HEK293 (cell line): ENCODE measurements around the gene TFR2.

Experiments used
- CTCF ChIA-PET: fragments of 350-600 bp; formaldehyde crosslinking; extraction: SDS; loops from one replicate; lab custom pipeline; 2021; ENCODE audit warnings: antibody characterized with exemption; lab: Yijun Ruan, JAX
- POLR2A ChIA-PET: fragments of 300-600 bp; formaldehyde crosslinking; extraction: SDS; loops from one replicate; lab custom pipeline; 2020; ENCODE audit warnings: antibody characterized with exemption, inconsistent platforms; lab: Yijun Ruan, JAX
- H3K27ac ChIP-seq: fragments of 200-500 bp; sonication (Bioruptor generic); 2 replicates; pipeline ENCODE4 v1.5.1; 2014; ENCODE audit warnings: low read depth, low read length, control low read depth, inconsistent platforms; ENCODE audit errors: extremely low read depth
- H3K36me3 ChIP-seq, 2 experiments: fragments of 200-500 bp in 1 of 2; sonication (Bioruptor generic) in 1 of 2; 1 replicate in 1 of 2; 2 replicates in 1 of 2; pipeline ENCODE4 v1.5.1; 2014 to 2017; ENCODE audit warnings: inconsistent platforms in 2 of 2, low read length in 2 of 2; ENCODE audit not compliant: control insufficient read depth in 2 of 2, insufficient read depth in 1 of 2
- H3K4me1 ChIP-seq: fragments of 200-500 bp; sonication (Bioruptor generic); 2 replicates; pipeline ENCODE4 v1.5.1; 2014; ENCODE audit warnings: mild to moderate bottlenecking, low read length, inconsistent platforms; ENCODE audit not compliant: control insufficient read depth, insufficient read depth
- H3K4me3 ChIP-seq: 2 replicates; pipeline ENCODE4 v1.5.1; 2011; ENCODE audit warnings: low read depth, mild to moderate bottlenecking, control low read depth, low read length, moderate library complexity
- H3K9me3 ChIP-seq: fragments of 200-500 bp; sonication (Bioruptor generic); 2 replicates; pipeline ENCODE4 v1.5.1; 2014; ENCODE audit warnings: low read depth, low read length, inconsistent platforms; ENCODE audit not compliant: control insufficient read depth, insufficient read depth
- BCL11B ChIP-seq: fragments of 450-650 bp; formaldehyde crosslinking; IDR thresholded peaks from 2 replicates; pipeline ENCODE4 v1.5.1; 2016; ENCODE audit warnings: low read depth, missing biosample characterization, missing genetic modification characterization
- KLF10 ChIP-seq: fragments of 450-650 bp; IDR thresholded peaks from 2 replicates; pipeline ENCODE4 v1.5.1; 2018; ENCODE audit warnings: missing biosample characterization, mild to moderate bottlenecking, missing genetic modification characterization
- OSR2 ChIP-seq: fragments of 450-650 bp; formaldehyde crosslinking; IDR thresholded peaks from 2 replicates; pipeline ENCODE4 v1.5.1; 2016; ENCODE audit warnings: missing biosample characterization, missing genetic modification characterization
- RBAK ChIP-seq: fragments of 450-650 bp; formaldehyde crosslinking; IDR thresholded peaks from 2 replicates; pipeline ENCODE4 v1.5.1; 2016; ENCODE audit warnings: missing biosample characterization, missing genetic modification characterization
- SCRT2 ChIP-seq: fragments of 450-650 bp; formaldehyde crosslinking; IDR thresholded peaks from 2 replicates; pipeline ENCODE4 v1.5.1; 2016; ENCODE audit warnings: missing biosample characterization, missing genetic modification characterization
- SP2 ChIP-seq: fragments of 450-650 bp; formaldehyde crosslinking; IDR thresholded peaks from 2 replicates; pipeline ENCODE4 v1.5.1; 2016; ENCODE audit warnings: missing biosample characterization, missing genetic modification characterization
- WT1 ChIP-seq: fragments of 450-650 bp; formaldehyde crosslinking; IDR thresholded peaks from 2 replicates; pipeline ENCODE4 v1.5.1; 2016; ENCODE audit warnings: missing biosample characterization, missing genetic modification characterization
- ZBTB1 ChIP-seq: fragments of 450-650 bp; formaldehyde crosslinking; IDR thresholded peaks from 2 replicates; pipeline ENCODE4 v1.5.1; 2016; ENCODE audit warnings: missing biosample characterization, missing genetic modification characterization
- ZBTB7A ChIP-seq: fragments of 450-650 bp; formaldehyde crosslinking; IDR thresholded peaks from 2 replicates; pipeline ENCODE4 v1.5.1; 2016; ENCODE audit warnings: low read depth, missing biosample characterization, missing genetic modification characterization
- ZIC2 ChIP-seq: fragments of 450-650 bp; formaldehyde crosslinking; IDR thresholded peaks from 2 replicates; pipeline ENCODE4 v1.5.1; 2016; ENCODE audit warnings: missing biosample characterization, missing genetic modification characterization
- ZNF10 ChIP-seq: fragments of 450-650 bp; formaldehyde crosslinking; IDR thresholded peaks from 2 replicates; pipeline ENCODE4 v1.5.1; 2017; ENCODE audit warnings: missing biosample characterization, missing genetic modification characterization
- ZNF16 ChIP-seq: fragments of 450-650 bp; formaldehyde crosslinking; IDR thresholded peaks from 2 replicates; pipeline ENCODE4 v1.5.1; 2016; ENCODE audit warnings: low read depth, missing biosample characterization, missing genetic modification characterization
- ZNF211 ChIP-seq: fragments of 450-650 bp; formaldehyde crosslinking; IDR thresholded peaks from 2 replicates; pipeline ENCODE4 v1.5.1; 2016; ENCODE audit warnings: low read depth, missing biosample characterization, missing genetic modification characterization
- ZNF248 ChIP-seq: fragments of 450-650 bp; formaldehyde crosslinking; IDR thresholded peaks from 2 replicates; pipeline ENCODE4 v1.5.1; 2017; ENCODE audit warnings: missing biosample characterization, missing genetic modification characterization
- ZNF266 ChIP-seq: fragments of 450-650 bp; formaldehyde crosslinking; IDR thresholded peaks from 2 replicates; pipeline ENCODE4 v1.5.1; 2016; ENCODE audit warnings: missing biosample characterization, missing genetic modification characterization, low read depth
- ZNF416 ChIP-seq: fragments of 450-650 bp; formaldehyde crosslinking; IDR thresholded peaks from 2 replicates; pipeline ENCODE4 v1.5.1; 2016; ENCODE audit warnings: missing biosample characterization, missing genetic modification characterization
- ZNF48 ChIP-seq: fragments of 450-650 bp; formaldehyde crosslinking; IDR thresholded peaks from 2 replicates; pipeline ENCODE4 v1.5.1; 2016; ENCODE audit warnings: missing biosample characterization, missing genetic modification characterization
- ZNF558 ChIP-seq: fragments of 450-650 bp; formaldehyde crosslinking; IDR thresholded peaks from 2 replicates; pipeline ENCODE4 v1.5.1; 2016; ENCODE audit warnings: missing biosample characterization, missing genetic modification characterization
- ZNF585B ChIP-seq: fragments of 450-650 bp; formaldehyde crosslinking; IDR thresholded peaks from 2 replicates; pipeline ENCODE4 v1.5.1; 2016; ENCODE audit warnings: missing biosample characterization, missing genetic modification characterization
- ZNF600 ChIP-seq: fragments of 450-650 bp; formaldehyde crosslinking; IDR thresholded peaks from 2 replicates; pipeline ENCODE4 v1.5.1; 2016; ENCODE audit warnings: missing biosample characterization, missing genetic modification characterization
- ZNF677 ChIP-seq: fragments of 450-650 bp; IDR thresholded peaks from 2 replicates; pipeline ENCODE4 v1.5.0; 2018; ENCODE audit warnings: missing biosample characterization, mild to moderate bottlenecking, missing genetic modification characterization, moderate library complexity
- ZNF76 ChIP-seq: fragments of 450-650 bp; formaldehyde crosslinking; IDR thresholded peaks from 2 replicates; pipeline ENCODE4; 2016; ENCODE audit warnings: low read depth, missing biosample characterization, missing genetic modification characterization, borderline replicate concordance
- ZNF777 ChIP-seq: fragments of 450-650 bp; formaldehyde crosslinking; IDR thresholded peaks from 2 replicates; pipeline ENCODE4 v1.5.1; 2017; ENCODE audit warnings: missing biosample characterization, missing genetic modification characterization, borderline replicate concordance
- ZNF837 ChIP-seq: fragments of 450-650 bp; formaldehyde crosslinking; IDR thresholded peaks from 2 replicates; pipeline ENCODE4 v1.5.1; 2016; ENCODE audit warnings: missing biosample characterization, missing genetic modification characterization
- ZNF843 ChIP-seq: fragments of 450-650 bp; formaldehyde crosslinking; IDR thresholded peaks from 2 replicates; pipeline ENCODE4 v1.5.1; 2016; ENCODE audit warnings: missing biosample characterization, missing genetic modification characterization
- ZSCAN16 ChIP-seq: fragments of 450-650 bp; formaldehyde crosslinking; IDR thresholded peaks from 2 replicates; pipeline ENCODE4 v1.5.1; 2016; ENCODE audit warnings: missing biosample characterization, missing genetic modification characterization
- ZSCAN30 ChIP-seq: fragments of 450-650 bp; IDR thresholded peaks from 2 replicates; pipeline ENCODE4 v1.5.1; 2018; ENCODE audit warnings: missing biosample characterization, mild to moderate bottlenecking, missing genetic modification characterization, moderate library complexity
- TF ChIP-seq, protein P1 (sequence below): fragments of 450-650 bp; formaldehyde crosslinking; IDR thresholded peaks from 2 replicates; pipeline ENCODE4 v1.5.1; 2016; ENCODE audit warnings: missing biosample characterization, missing genetic modification characterization, low read depth
- TF ChIP-seq, protein P2 (sequence below): fragments of 450-650 bp; formaldehyde crosslinking; IDR thresholded peaks from 2 replicates; pipeline ENCODE4 v1.5.1; 2016; ENCODE audit warnings: missing biosample characterization, missing genetic modification characterization
- TF ChIP-seq, protein P3 (sequence below): fragments of 450-650 bp; formaldehyde crosslinking; IDR thresholded peaks from 2 replicates; pipeline ENCODE4 v1.5.1; 2017; ENCODE audit warnings: missing biosample characterization, missing genetic modification characterization

The TFR2 gene

DNA sequence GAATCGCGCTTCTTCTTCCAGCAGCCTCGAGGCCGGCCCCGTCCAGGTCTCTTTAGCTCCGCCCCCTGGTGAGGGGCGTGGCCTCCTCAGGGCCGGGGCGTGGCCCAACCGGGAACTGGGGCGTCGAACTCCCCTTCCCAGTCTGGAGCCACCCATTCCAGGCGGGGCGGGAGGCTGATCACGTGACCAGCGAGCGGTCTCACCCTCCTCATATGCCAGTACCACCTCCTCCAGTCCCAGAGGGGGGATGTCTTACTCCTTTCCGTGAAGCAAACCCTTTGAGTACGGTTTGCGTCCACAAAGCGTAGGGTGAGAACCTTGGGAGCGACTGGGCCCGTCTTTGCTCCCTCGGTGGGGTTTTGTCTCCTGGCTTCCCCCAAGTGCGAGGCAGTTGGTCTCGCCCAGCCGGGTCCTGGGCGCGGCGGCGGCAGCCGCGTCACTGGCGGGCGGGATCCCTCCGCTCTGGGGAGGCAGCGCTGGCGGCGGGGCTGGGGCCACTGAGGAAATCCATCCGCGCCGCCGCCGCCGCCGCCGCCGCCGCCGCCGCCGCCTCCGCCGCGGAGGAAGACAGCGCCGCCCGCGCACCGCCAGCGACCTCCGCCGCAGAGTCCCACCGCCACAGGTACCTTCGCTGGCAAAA is 32.1 kb upstream of the TFR2 start, which contains the start of gene GNB2:
GNB2 (plus strand) TSS at position 439 of the 640 bp plus-strand sequence. CDS start 2,526 bp downstream, outside the sequence.
- Histone ChIP-seq H3K36me3 (peaks cover 0 to 22% of the 10 kb centered on the region in 2 experiments; a peak in 2 of 3 replicates), H3K27ac (peak within 1 kb of the TSS; percentile 84), H3K4me1 (no peaks in the 10 kb centered on the region), H3K4me3 (peak within 1 kb of the TSS; percentile 97), H3K9me3 (no peaks in the 10 kb centered on the region)
- ChIA-PET POLR2A (interaction anchor here (0.5 to 1.0 kb wide), 14 partner anchors 9 to 244 kb away, joined by 3 to 22 read pairs (median 4); partner anchors contain the start of genes ACTL6B, FBXO24, LRCH4 and MEPCE), CTCF (interaction anchor here (0.6 to 1.0 kb wide), 3 partner anchors 10 to 109 kb away, joined by 3 to 4 read pairs (median 4); partner anchors contain the start of gene POP7)
- TF ChIP-seq ZSCAN30 (peak; percentile 98), ZNF48 (tag by site-specific recombination) (no peak), KLF10 (tag by site-specific recombination) (peak; percentile 92), ZNF76 (tag by site-specific recombination) (peak; percentile 83), SP2 (tag by site-specific recombination) (peak; percentile 92), ZNF266 (no peak; the same call in 1 of the 2 replicates), RBAK (tag by site-specific recombination) (peak; percentile 75), ZNF211 (tag by site-specific recombination) (no peak), ZNF837 (no peak), ZNF777 (tag by site-specific recombination) (peak; percentile 40; the same call in 1 of the 2 replicates), ZNF416 (tag by site-specific recombination) (no peak), ZNF558 (peak; percentile 74; the same call in 1 of the 2 replicates), ZBTB7A (tag by site-specific recombination) (peak; percentile 99), WT1 (tag by site-specific recombination) (peak; percentile 83), ZSCAN16 (tag by site-specific recombination) (no peak), ZBTB1 (tag by site-specific recombination) (peak; percentile 69; the same call in 1 of the 2 replicates), ZNF10 (tag by site-specific recombination) (0 out of 2 replicates have a peak, but pooled peaks have one; percentile 76), ZIC2 (tag by site-specific recombination) (peak; percentile 40; the same call in 1 of the 2 replicates), OSR2 (tag by site-specific recombination) (peak; percentile 37; the same call in 1 of the 2 replicates), ZNF600 (tag by site-specific recombination) (peak; percentile 69; the same call in 1 of the 2 replicates), ZNF843 (tag by site-specific recombination) (peak; percentile 83), ZNF248 (tag by site-specific recombination) (no peak), ZNF585B (tag by site-specific recombination) (no peak), SCRT2 (tag by site-specific recombination) (peak; percentile 39; the same call in 1 of the 2 replicates), BCL11B (tag by site-specific recombination) (no peak), ZNF677 (tag by site-specific recombination) (0 out of 2 replicates have a peak, but pooled peaks have one; percentile 63), ZNF16 (no peak)
- TF ChIP-seq, protein P1, sequence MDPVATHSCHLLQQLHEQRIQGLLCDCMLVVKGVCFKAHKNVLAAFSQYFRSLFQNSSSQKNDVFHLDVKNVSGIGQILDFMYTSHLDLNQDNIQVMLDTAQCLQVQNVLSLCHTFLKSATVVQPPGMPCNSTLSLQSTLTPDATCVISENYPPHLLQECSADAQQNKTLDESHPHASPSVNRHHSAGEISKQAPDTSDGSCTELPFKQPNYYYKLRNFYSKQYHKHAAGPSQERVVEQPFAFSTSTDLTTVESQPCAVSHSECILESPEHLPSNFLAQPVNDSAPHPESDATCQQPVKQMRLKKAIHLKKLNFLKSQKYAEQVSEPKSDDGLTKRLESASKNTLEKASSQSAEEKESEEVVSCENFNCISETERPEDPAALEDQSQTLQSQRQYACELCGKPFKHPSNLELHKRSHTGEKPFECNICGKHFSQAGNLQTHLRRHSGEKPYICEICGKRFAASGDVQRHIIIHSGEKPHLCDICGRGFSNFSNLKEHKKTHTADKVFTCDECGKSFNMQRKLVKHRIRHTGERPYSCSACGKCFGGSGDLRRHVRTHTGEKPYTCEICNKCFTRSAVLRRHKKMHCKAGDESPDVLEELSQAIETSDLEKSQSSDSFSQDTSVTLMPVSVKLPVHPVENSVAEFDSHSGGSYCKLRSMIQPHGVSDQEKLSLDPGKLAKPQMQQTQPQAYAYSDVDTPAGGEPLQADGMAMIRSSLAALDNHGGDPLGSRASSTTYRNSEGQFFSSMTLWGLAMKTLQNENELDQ (tag by site-specific recombination), result no peak
- TF ChIP-seq, protein P2, sequence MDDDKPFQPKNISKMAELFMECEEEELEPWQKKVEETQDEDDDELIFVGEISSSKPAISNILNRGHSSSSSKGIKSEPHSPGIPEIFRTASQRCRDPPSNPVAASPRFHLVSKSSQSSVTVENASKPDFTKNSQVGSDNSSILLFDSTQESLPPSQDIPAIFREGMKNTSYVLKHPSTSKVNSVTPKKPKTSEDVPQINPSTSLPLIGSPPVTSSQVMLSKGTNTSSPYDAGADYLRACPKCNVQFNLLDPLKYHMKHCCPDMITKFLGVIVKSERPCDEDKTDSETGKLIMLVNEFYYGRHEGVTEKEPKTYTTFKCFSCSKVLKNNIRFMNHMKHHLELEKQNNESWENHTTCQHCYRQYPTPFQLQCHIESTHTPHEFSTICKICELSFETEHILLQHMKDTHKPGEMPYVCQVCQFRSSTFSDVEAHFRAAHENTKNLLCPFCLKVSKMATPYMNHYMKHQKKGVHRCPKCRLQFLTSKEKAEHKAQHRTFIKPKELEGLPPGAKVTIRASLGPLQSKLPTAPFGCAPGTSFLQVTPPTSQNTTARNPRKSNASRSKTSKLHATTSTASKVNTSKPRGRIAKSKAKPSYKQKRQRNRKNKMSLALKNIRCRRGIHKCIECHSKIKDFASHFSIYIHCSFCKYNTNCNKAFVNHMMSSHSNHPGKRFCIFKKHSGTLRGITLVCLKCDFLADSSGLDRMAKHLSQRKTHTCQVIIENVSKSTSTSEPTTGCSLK (tag by site-specific recombination), result no peak
- TF ChIP-seq, protein P3, sequence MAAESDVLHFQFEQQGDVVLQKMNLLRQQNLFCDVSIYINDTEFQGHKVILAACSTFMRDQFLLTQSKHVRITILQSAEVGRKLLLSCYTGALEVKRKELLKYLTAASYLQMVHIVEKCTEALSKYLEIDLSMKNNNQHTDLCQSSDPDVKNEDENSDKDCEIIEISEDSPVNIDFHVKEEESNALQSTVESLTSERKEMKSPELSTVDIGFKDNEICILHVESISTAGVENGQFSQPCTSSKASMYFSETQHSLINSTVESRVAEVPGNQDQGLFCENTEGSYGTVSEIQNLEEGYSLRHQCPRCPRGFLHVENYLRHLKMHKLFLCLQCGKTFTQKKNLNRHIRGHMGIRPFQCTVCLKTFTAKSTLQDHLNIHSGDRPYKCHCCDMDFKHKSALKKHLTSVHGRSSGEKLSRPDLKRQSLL (tag by site-specific recombination), result peak; percentile 52; the same call in 1 of the 2 replicates
